Right cardiac atrium (tissue), 5 donors: ENCODE results near the gene NCK2. TPM values are rescaled to one million over a fixed set of nuclear protein-coding genes. Genes with fewer than 3 reads are reported as not detected.
"Not testable (repeated sequence)": the region's sequence is repeated elsewhere in the genome, so short reads cannot be mapped to it uniquely, and the experiment has no call there.

Experiments
- ATAC-seq, 2 donors: fragments of 200-7000 bp; cut with Tn5 transposase; one replicate each; pipeline versions ENCODE4 v1.8.0 to v1.9.1; 2020; ENCODE audit warnings: moderate library complexity in 2 of 2, mild to moderate bottlenecking in 1 of 2
- DNase-seq, 3 donors: peaks; one replicate each; pipeline ENCODE4 v3.0.0-alpha.2; 2020
- H3K27ac ChIP-seq: one replicate; pipeline ENCODE4 v1.5.1; 2013; ENCODE audit warnings: mild to moderate bottlenecking, low read length, control low read depth, moderate library complexity
- H3K27me3 ChIP-seq: one replicate; pipeline ENCODE4 v1.6.1; 2013; ENCODE audit not compliant: control insufficient read depth, insufficient read depth
- H3K4me1 ChIP-seq: one replicate; pipeline ENCODE4 v1.6.1; 2013; ENCODE audit warnings: low read length; ENCODE audit not compliant: control insufficient read depth, insufficient read depth
- H3K4me3 ChIP-seq: one replicate; pipeline ENCODE4 v1.5.1; 2013; ENCODE audit warnings: low read length, control low read depth
- H3K9me3 ChIP-seq: one replicate; pipeline ENCODE4 v1.6.1; 2013; ENCODE audit warnings: low read length; ENCODE audit not compliant: control insufficient read depth
- WGBS: extraction: QIAGEN DNeasy Blood & Tissue Kit; methylation state at CpG from one replicate; pipeline ENCODE4 v1.1.7; 2013; 5-methylcytosine and 5-hydroxymethylcytosine counted together
- intact Hi-C, 4 donors: fragments of 100-400 bp; cut with DNase I; formaldehyde crosslinking; loops; one replicate each; pipeline versions ENCODE4 v1.11.0 to v1.14.0; 2022 to 2023
- polyA plus RNA-seq: library from polyadenylated mRNA; stranded (reverse); fragments of 200-250 nt; gene quantifications from one replicate; pipeline ENCODE4 v1.2.3, GENCODE V29; 2013
- total RNA-seq, 4 donors: library from RNA; stranded (reverse); fragmentation: NEBNext Ultra II Directional; extraction: Animal tissue kit (Norgen Biotek cat#: 25700); gene quantifications; one replicate each; pipeline ENCODE4 v1.2.1, GENCODE V29; 2021
- donor health status: healthy with polysubstance abuse.
- donor health status: DM: no; HTN: yes; CAD: no.
- donor health status: DM: no; HTN: no; CAD: no.
- donor health status: DM: no; HTN: yes; CAD: no; lungs with severe emphysema.
- donor health status: DM: yes; HTN: yes; CAD: no.

NCK2 gene
- total and polyA plus RNA-seq, 5 donors = 29.9 to 39.5 (median 31.1) TPM

DNA sequence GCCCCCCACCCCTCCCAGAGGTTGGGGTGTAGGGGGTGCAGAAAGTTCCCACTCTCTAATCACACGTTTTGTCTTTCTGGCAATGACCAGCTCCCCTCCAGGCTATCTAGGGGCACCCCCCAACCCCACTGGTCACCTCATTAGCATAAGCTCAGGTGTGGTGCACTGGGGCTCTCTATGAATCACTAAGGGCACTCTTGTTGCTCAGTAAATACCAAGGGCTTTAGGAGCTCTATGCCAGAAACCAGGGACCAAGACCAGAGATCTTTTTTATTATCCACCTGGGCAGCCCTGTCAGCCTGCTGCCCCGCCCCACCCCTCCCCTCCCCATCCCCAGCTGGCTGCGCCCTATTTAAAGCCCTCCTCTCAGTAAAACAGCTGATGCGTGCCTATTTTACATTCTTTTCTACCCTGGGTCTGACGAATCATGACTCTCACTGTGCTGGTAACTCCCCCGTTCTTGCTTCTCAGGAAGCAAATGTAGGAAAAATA lies 24.3 kb downstream of the NCK2 start:
- no peak overlapping the region for H3K27ac ChIP-seq
- peaks cover 9% of the 10 kb centered on the region for H3K4me1 ChIP-seq
- H3K27me3 ChIP-seq = no peaks in the 10 kb centered on the region
- intact Hi-C loops = no loop called here
- 66% methylated on average over 6 of the region's 6 CpGs for WGBS
- DNase-seq (no peak), ATAC-seq (no peak)
- H3K4me3 ChIP-seq = no peak overlapping the region
- no peaks in the 10 kb centered on the region for H3K9me3 ChIP-seq

DNA sequence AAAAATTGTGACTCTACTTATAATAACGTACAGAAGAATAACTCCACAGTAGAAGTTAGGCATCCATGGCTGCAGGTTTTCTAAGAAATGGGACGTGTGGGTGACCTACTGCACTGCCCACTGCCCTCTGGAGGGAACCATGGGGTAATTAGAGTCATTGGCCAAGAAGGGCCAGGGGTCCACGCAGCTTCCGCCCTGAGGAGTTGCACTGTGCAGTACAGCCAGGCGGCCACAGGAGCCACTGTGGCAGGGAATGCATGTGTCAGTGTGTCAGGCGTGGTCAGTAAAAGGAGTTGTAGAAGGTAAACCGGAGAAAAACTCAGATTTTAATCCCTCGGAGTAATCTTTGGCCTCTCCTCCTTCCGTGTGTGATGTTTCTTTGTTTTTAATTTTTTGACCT lies 24.8 kb downstream of the NCK2 start:
- intact Hi-C loops = no loop called here
- no peak overlapping the region for H3K4me3 ChIP-seq
- ATAC-seq (no peak), DNase-seq (no peak)
- no peak overlapping the region for H3K27ac ChIP-seq
- peaks cover 10% of the 10 kb centered on the region for H3K4me1 ChIP-seq
- H3K27me3 ChIP-seq = no peaks in the 10 kb centered on the region
- 92% methylated on average over 9 of the region's 9 CpGs for WGBS
- no peaks in the 10 kb centered on the region for H3K9me3 ChIP-seq

DNA sequence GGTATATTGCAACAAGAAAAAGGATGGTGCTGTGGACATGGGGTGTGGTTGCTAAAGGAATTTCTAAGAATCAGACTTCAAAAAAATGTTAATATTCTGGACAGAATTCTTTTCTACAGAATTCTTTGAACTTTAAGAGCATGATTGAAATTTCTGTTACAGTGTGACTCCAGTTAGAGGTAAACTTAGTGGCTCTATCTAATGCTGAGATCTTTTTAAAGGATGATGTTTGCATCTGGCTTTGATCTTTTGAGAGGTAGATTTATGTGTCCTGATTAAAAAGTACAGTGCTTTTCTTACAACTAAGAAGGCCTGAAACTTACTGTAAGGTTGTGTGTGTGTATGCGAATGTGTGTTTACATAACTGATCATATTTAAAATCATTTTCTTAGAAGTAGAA lies 25.4 kb downstream of the NCK2 start:
- Histone ChIP-seq H3K9me3 (no peaks in the 10 kb centered on the region), H3K4me3 (no peak overlapping the region), H3K27ac (no peak overlapping the region), H3K4me1 (peaks cover 10% of the 10 kb centered on the region), H3K27me3 (no peaks in the 10 kb centered on the region)
- WGBS = 97% methylated on average over 1 of the region's 1 CpG
- intact Hi-C loops = no loop called here
- DNase-seq (no peak), ATAC-seq (no peak)

- H3K27me3 ChIP-seq, ATAC-seq, H3K9me3 ChIP-seq, H3K4me3 ChIP-seq, intact Hi-C loops, DNase-seq, H3K27ac ChIP-seq: not testable (repeated sequence)
- 91% methylated on average over 7 of the region's 7 CpGs for WGBS
- H3K4me1 ChIP-seq = peaks cover 13% of the 10 kb centered on the region
These were observed 26.6 kb downstream of the NCK2 start for GRCh38 chr2:105771291-105771690.

DNA sequence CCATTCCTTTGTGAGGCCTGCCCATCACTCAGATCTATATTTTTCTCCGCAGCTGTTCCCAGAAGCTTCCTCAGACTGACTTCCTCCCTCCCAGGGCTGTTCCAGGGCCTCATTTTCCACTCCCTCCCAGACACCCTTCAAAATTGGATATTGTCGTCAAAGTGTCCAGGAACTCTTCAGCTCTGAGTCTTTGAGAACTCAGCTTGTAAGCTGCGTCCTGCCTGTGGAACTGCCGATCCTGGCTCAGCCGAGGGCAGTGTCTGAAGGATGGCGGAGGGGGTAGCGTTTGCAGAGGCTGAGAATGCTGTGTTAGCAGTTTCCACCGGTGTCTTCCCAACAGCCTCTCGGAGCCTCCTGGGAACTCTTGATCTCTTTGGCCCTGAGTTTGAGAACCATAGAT lies 27.1 kb downstream of the NCK2 start:
- Histone ChIP-seq H3K27ac (peak overlapping the region; percentile 55), H3K4me3 (no peak overlapping the region), H3K9me3 (no peaks in the 10 kb centered on the region), H3K27me3 (no peaks in the 10 kb centered on the region), H3K4me1 (peaks cover 15% of the 10 kb centered on the region)
- intact Hi-C loops = no loop called here
- DNase-seq = no peak
- WGBS = 36% methylated on average over 9 of the region's 9 CpGs
- ATAC-seq = peak; percentile 66 to 87

GRCh38 chr2:105772362-105772761 lies 27.6 kb downstream of the NCK2 start:
- intact Hi-C loops = no loop called here
- ATAC-seq = peak; percentile 20 to 36
- H3K27me3 ChIP-seq = no peaks in the 10 kb centered on the region
- H3K4me3 ChIP-seq = no peak overlapping the region
- DNase-seq = no peak
- WGBS = 57% methylated on average over 5 of the region's 5 CpGs
- H3K9me3 ChIP-seq = no peaks in the 10 kb centered on the region
- no peak overlapping the region for H3K27ac ChIP-seq
- H3K4me1 ChIP-seq = peaks cover 15% of the 10 kb centered on the region

DNA sequence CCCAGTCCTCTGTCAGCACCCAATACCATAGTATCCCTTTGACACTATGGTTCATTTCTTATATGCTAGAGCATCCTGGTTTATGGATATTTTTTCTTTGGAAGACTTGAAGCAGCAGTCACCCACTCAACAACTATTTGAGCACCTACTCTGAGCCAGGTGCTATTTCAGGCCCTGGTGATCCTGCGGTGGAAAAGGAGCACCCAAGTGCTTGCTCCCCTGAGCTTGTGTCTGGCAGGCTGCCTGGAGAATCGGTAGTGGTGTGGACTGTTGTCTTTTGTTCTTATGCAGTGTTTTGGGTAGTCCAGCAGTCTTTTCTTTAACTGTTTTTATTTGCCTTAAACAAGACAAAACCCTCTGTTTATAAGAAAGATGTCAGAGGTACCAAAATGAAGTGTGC lies 28.9 kb downstream of the NCK2 start:
- Histone ChIP-seq H3K27ac (no peak overlapping the region), H3K4me3 (no peak overlapping the region), H3K27me3 (no peaks in the 10 kb centered on the region), H3K9me3 (no peaks in the 10 kb centered on the region), H3K4me1 (peaks cover 16% of the 10 kb centered on the region)
- intact Hi-C loops = no loop called here
- 31% methylated on average over 2 of the region's 2 CpGs for WGBS
- no peak for DNase-seq
- ATAC-seq = no peak

GRCh38 chr2:105774781-105775337 lies 30.1 kb downstream of the NCK2 start:
- H3K9me3 ChIP-seq = no peaks in the 10 kb centered on the region
- H3K4me1 ChIP-seq = peaks cover 16% of the 10 kb centered on the region
- H3K27me3 ChIP-seq = no peaks in the 10 kb centered on the region
- no peak for DNase-seq
- intact Hi-C loops = no loop called here
- no peak for ATAC-seq
- no peak overlapping the region for H3K4me3 ChIP-seq
- 81% methylated on average over 4 of the region's 4 CpGs for WGBS
- H3K27ac ChIP-seq = no peak overlapping the region

GRCh38 chr2:105775809-105776559 lies 31.3 kb downstream of the NCK2 start:
- H3K4me1 ChIP-seq = peaks cover 16% of the 10 kb centered on the region
- no peaks in the 10 kb centered on the region for H3K27me3 ChIP-seq
- no peaks in the 10 kb centered on the region for H3K9me3 ChIP-seq
- intact Hi-C loops = no loop called here
- WGBS = 67% methylated on average over 11 of the region's 11 CpGs
- no peak overlapping the region for H3K4me3 ChIP-seq
- ATAC-seq = peak in 1 of 2 donors; percentile 61
- no peak for DNase-seq
- H3K27ac ChIP-seq = no peak overlapping the region

GRCh38 chr2:105776560-105776928 lies 31.8 kb downstream of the NCK2 start:
- Histone ChIP-seq H3K27me3 (no peaks in the 10 kb centered on the region), H3K4me1 (peaks cover 16% of the 10 kb centered on the region), H3K4me3 (no peak overlapping the region), H3K9me3 (no peaks in the 10 kb centered on the region), H3K27ac (no peak overlapping the region)
- 43% methylated on average over 5 of the region's 5 CpGs for WGBS
- no peak for DNase-seq
- intact Hi-C loops = no loop called here
- no peak for ATAC-seq

DNA sequence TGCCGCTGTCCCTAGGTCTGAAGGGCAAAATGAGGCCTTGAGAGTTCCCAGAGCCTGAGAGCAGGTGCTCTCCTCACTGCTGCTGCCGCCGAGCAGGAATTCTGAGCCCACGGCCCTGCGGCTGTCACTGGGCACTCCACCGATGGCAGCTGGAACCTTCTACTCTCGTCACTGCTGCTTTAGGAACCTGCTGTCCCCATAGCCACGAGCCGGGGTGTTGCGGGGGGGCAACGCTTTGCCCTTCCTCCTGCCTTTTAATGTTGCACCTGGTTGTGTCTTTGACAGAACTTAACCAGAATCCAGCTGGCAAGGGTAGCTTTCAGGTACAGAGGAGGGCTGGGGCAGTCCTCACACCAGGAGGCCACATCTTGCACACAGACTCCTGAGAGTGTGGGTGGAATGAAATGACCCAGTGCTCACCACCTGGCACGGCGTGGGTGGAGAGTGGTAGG lies 32.3 kb downstream of the NCK2 start:
- WGBS = 91% methylated on average over 13 of the region's 13 CpGs
- peaks cover 13% of the 10 kb centered on the region for H3K4me1 ChIP-seq
- no peaks in the 10 kb centered on the region for H3K9me3 ChIP-seq
- no peak for ATAC-seq
- no peak overlapping the region for H3K27ac ChIP-seq
- no peak for DNase-seq
- H3K4me3 ChIP-seq = no peak overlapping the region
- intact Hi-C loops = no loop called here
- no peaks in the 10 kb centered on the region for H3K27me3 ChIP-seq
